ENCODE results near the gene GAREM1. TPM values are rescaled to one million over a fixed set of nuclear protein-coding genes. Genes with fewer than 3 reads are reported as not detected.

GAREM1 gene
- total RNA-seq, 1 donor from 2014 or later = 9.0 TPM

- H3K4me3 Mint-ChIP-seq (ENCODE audit: unreplicated experiment) = no peak overlapping the region
- no peaks in the 10 kb centered on the region for H3K27me3 ChIP-seq (ENCODE audit: insufficient read depth, low read length)
Measured at GRCh38 chr18:32389191-32389590, 81.5 kb downstream of the GAREM1 start.

GRCh38 chr18:32386471-32386870 lies 84.2 kb downstream of the GAREM1 start:
- DNase-seq (ENCODE audit: low read depth) = no peak
- H4K20me1 ChIP-seq (ENCODE audit: insufficient read depth, low read length) = no peaks in the 10 kb centered on the region
- peaks cover 30% of the 10 kb centered on the region for H3K4me1 Mint-ChIP-seq (ENCODE audit: low read depth, unreplicated experiment)
- H3K27me3 Mint-ChIP-seq (ENCODE audit: low read depth, unreplicated experiment) = no peaks in the 10 kb centered on the region
- H3K36me3 ChIP-seq (ENCODE audit: insufficient read depth, low read length) = no peaks in the 10 kb centered on the region
- H3K27ac Mint-ChIP-seq (ENCODE audit: unreplicated experiment) = no peak overlapping the region
- H3K27ac ChIP-seq (ENCODE audit: low read depth, low read length) = no peak overlapping the region
- H3K4me2 ChIP-seq (ENCODE audit: low read length) = no peak overlapping the region
- no peaks in the 10 kb centered on the region for H3K79me2 ChIP-seq (ENCODE audit: insufficient read depth, low read length)
- no peaks in the 10 kb centered on the region for H3K27me3 ChIP-seq (ENCODE audit: insufficient read depth, low read length)
- no peak overlapping the region for H3K4me3 ChIP-seq (ENCODE audit: insufficient read depth, low read depth, low read length)
- no peaks in the 10 kb centered on the region for H3K36me3 Mint-ChIP-seq (ENCODE audit: low read depth, unreplicated experiment)
- no peak overlapping the region for H2AFZ ChIP-seq (ENCODE audit: low read depth, low read length)
- FAIRE-seq = no peak
- no peaks in the 10 kb centered on the region for H3K9me3 ChIP-seq (ENCODE audit: insufficient read depth, low read depth, low read length)
- H3K4me1 ChIP-seq (ENCODE audit: insufficient read depth, low read length) = peaks cover 12% of the 10 kb centered on the region
- no peak overlapping the region for H3K9ac ChIP-seq (ENCODE audit: low read length)
- H3K4me3 Mint-ChIP-seq (ENCODE audit: unreplicated experiment) = no peak overlapping the region
- no peaks in the 10 kb centered on the region for H3K9me3 Mint-ChIP-seq (ENCODE audit: unreplicated experiment)
- no peak for TF ChIP-seq CTCF (IDR thresholded peaks at IDR 0.05; ENCODE audit: insufficient read depth, low read depth, low read length)

More at GRCh38 chr18:32389191-32389590, 81.5 kb downstream of the GAREM1 start:
- no peak overlapping the region for H3K4me2 ChIP-seq (ENCODE audit: low read length)
- H3K36me3 ChIP-seq (ENCODE audit: insufficient read depth, low read length) = no peaks in the 10 kb centered on the region
- no peak overlapping the region for H3K9ac ChIP-seq (ENCODE audit: low read length)
- H3K79me2 ChIP-seq (ENCODE audit: insufficient read depth, low read length) = no peaks in the 10 kb centered on the region
- DNase-seq (ENCODE audit: low read depth) (no peak), FAIRE-seq (no peak)
- peaks cover 2% of the 10 kb centered on the region for H3K9me3 Mint-ChIP-seq (ENCODE audit: unreplicated experiment)
- no peaks in the 10 kb centered on the region for H3K9me3 ChIP-seq (ENCODE audit: insufficient read depth, low read depth, low read length)
- no peak overlapping the region for H2AFZ ChIP-seq (ENCODE audit: low read depth, low read length)
- no peaks in the 10 kb centered on the region for H4K20me1 ChIP-seq (ENCODE audit: insufficient read depth, low read length)
- H3K27ac ChIP-seq (ENCODE audit: low read depth, low read length) = no peak overlapping the region
- no peak overlapping the region for H3K27ac Mint-ChIP-seq (ENCODE audit: unreplicated experiment)
- no peaks in the 10 kb centered on the region for H3K4me1 ChIP-seq (ENCODE audit: insufficient read depth, low read length)
- H3K27me3 Mint-ChIP-seq (ENCODE audit: low read depth, unreplicated experiment) = no peaks in the 10 kb centered on the region
- H3K4me1 Mint-ChIP-seq (ENCODE audit: low read depth, unreplicated experiment) = peaks cover 18% of the 10 kb centered on the region
- no peak overlapping the region for H3K4me3 ChIP-seq (ENCODE audit: insufficient read depth, low read depth, low read length)
- TF ChIP-seq EZH2 (IDR thresholded peaks at IDR 0.05; ENCODE audit: insufficient read depth, low read length) = no peak
- no peaks in the 10 kb centered on the region for H3K36me3 Mint-ChIP-seq (ENCODE audit: low read depth, unreplicated experiment)

GRCh38 chr18:32383050-32383819 lies 87.4 kb downstream of the GAREM1 start:
- FAIRE-seq (peak; percentile 90), DNase-seq (ENCODE audit: low read depth) (peak; percentile 91)
- no peak overlapping the region for H2AFZ ChIP-seq (ENCODE audit: low read depth, low read length)
- peak overlapping the region; percentile 68 for H3K9ac ChIP-seq (ENCODE audit: low read length)
- H3K27me3 ChIP-seq (ENCODE audit: insufficient read depth, low read length) = no peaks in the 10 kb centered on the region
- peak overlapping the region; percentile 70 for H3K27ac Mint-ChIP-seq (ENCODE audit: unreplicated experiment)
- peak overlapping the region; percentile 68 for H3K4me2 ChIP-seq (ENCODE audit: low read length)
- H4K20me1 ChIP-seq (ENCODE audit: insufficient read depth, low read length) = no peaks in the 10 kb centered on the region
- H3K27ac ChIP-seq (ENCODE audit: low read depth, low read length) = peak overlapping the region; percentile 87
- peaks cover 34% of the 10 kb centered on the region for H3K4me1 Mint-ChIP-seq (ENCODE audit: low read depth, unreplicated experiment)
- no peaks in the 10 kb centered on the region for H3K9me3 ChIP-seq (ENCODE audit: insufficient read depth, low read depth, low read length)
- peaks cover 12% of the 10 kb centered on the region for H3K4me1 ChIP-seq (ENCODE audit: insufficient read depth, low read length)
- no peaks in the 10 kb centered on the region for H3K9me3 Mint-ChIP-seq (ENCODE audit: unreplicated experiment)
- H3K79me2 ChIP-seq (ENCODE audit: insufficient read depth, low read length) = no peaks in the 10 kb centered on the region
- no peaks in the 10 kb centered on the region for H3K36me3 ChIP-seq (ENCODE audit: insufficient read depth, low read length)
- TF ChIP-seq CTCF (IDR thresholded peaks at IDR 0.05; ENCODE audit: insufficient read depth, low read depth, low read length) (no peak), EZH2 (IDR thresholded peaks at IDR 0.05; ENCODE audit: insufficient read depth, low read length) (no peak)
- no peak overlapping the region for H3K4me3 Mint-ChIP-seq (ENCODE audit: unreplicated experiment)
- no peaks in the 10 kb centered on the region for H3K27me3 Mint-ChIP-seq (ENCODE audit: low read depth, unreplicated experiment)
- H3K4me3 ChIP-seq (ENCODE audit: insufficient read depth, low read depth, low read length) = no peak overlapping the region
- H3K36me3 Mint-ChIP-seq (ENCODE audit: low read depth, unreplicated experiment) = no peaks in the 10 kb centered on the region

All from astrocyte (in vitro differentiated cells and primary cell).